Ovary (tissue), 3 donors: ENCODE results near the gene IFNW1.
"Not testable (repeated sequence)": the region's sequence is repeated elsewhere in the genome, so short reads cannot be mapped to it uniquely, and the experiment has no call there.

Experiments
- CTCF ChIP-seq, 3 donors: fragments of 450-650 bp in 2 of 3; fragments of 200-600 bp in 1 of 3; IDR thresholded peaks; one replicate each; pipeline versions ENCODE4 v1.5.1 to v1.8.0; 2016 to 2022; ENCODE audit warnings: antibody characterized with exemption in 3 of 3, mild to moderate bottlenecking in 1 of 3
- POLR2A ChIP-seq: fragments of 450-650 bp; IDR thresholded peaks from one replicate; pipeline ENCODE4 v1.6.1; 2017; ENCODE audit warnings: antibody characterized with exemption, mild to moderate bottlenecking, moderate library complexity
- donor health status: DM: no; HTN: no; CAD: no.

- not testable (repeated sequence) for TF ChIP-seq CTCF (IDR thresholded peaks at IDR 0.05); POLR2A
Measured at GRCh38 chr9:21187487-21187886, 45.9 kb upstream of the IFNW1 start, which contains the start of gene IFNA4.
